Measurements from ENCODE around the gene TNN.

DNA sequence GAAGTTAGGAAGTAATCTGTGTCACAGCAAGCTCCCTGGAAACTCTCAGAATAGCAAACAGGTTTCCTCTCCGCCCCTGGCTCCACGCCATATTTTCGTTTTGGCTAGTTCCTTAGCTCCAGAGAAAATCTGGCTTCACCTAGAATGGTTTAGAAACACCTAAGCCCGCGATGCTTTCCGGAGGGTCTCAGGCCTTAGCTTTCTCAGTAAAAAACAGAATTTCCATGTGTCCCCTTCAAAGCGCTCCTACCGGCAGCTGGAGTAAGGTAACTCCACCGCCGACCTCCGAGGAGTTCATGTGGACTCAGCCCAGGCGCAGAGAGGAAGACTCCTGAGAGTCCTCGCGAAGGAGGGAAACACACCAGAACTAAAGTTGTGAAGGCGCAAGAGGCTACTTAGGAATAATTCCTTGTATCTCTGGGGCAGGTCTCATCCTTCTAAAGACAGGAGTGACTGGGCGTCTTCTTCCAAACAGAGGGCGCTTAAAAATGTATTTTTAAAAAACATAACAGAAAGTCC, 124.5 kb downstream of the TNN start:
- TF ChIP-seq GATA2 (IDR thresholded peaks at IDR 0.05; ENCODE audit: low read depth, low read length) (no peak), GATA3 (IDR thresholded peaks at IDR 0.05; ENCODE audit: low read depth, low read length) (no peak)
